SW480 (cell line): ENCODE results near the gene PDCD4.
A peak's percentile ranks its signal among the peaks of the same experiment; 100 is the strongest.

Experiments used
- DNase-seq: peaks from one replicate; pipeline ENCODE4 v3.0.0-alpha.2; 2016; ENCODE audit warnings: low spot score

The PDCD4 gene

GRCh38 chr10:110871298-110872084 lies at the start of gene PDCD4:
PDCD4 (plus strand) TSS chr10:110871928; CDS start chr10:110876028, 4,100 bp downstream.
- peak; percentile 96 for DNase-seq

DNA sequence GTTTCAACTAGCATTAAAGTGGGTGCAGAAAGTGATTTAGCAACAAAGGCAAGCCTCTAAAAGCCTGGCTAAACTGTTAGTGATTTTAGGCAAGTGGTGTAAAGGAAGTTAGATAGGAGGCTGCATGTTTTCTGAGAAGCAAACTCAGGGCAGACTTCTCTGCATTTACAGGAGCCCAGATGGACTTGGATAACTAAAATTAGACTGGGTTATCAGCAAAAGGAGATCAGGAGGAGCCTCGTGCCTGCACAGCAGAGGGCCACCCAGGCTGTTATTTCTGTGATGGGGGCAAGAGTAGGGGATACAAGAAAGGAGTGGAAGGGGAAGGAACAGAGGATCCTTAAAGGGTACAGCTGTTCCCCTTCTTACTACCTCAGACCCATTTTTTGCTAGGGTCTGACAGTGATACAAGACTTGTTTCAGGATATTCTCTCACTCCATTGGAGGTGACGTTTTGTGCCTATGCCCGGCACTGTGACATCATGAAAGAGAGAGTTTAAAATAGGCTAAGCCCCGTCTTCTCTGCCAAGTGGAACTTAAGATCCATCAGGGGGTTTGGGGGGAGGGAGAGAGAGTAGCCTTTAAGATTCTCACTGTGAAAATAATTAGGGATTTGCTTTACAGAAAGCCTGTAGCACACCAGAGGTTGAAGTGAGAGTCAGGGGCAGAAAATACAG lies 49.6 kb upstream of the PDCD4 start:
- no peak for DNase-seq

DNA sequence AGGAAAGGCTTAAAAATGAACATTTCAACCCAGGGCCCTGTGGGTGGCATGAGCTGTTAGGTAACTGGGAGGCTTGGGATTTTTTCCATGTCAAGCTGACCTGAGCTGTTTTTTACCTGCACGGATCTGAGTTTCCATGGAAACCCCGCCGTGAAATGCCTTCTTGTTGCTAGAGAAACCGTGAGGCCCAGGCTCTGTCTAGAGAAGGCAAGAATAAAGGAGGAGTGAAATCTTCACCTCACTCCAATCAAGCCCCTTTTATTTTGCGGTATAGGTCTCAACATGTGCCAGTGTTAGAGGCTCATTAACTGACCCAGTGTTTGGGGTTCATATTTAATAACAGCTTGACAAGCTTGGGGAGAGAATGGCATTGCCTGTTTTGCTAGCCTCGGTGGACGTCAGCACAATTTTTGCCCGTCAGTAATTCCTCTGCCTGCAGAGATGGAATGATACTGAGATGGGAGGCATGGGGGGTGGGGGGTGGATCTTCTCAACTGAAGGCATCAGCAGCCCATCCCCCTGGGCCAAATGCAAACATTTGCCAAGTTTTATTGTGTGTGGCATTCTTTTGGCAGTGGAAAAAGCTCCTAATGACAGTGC lies 48.9 kb upstream of the PDCD4 start:
- DNase-seq: no peak

GRCh38 chr10:110824152-110824441 lies 47.6 kb upstream of the PDCD4 start:
- DNase-seq: no peak

GRCh38 chr10:110824660-110825059 lies 47.1 kb upstream of the PDCD4 start:
- DNase-seq: no peak

- no peak for DNase-seq
Observed at GRCh38 chr10:110825508-110825907, 46.2 kb upstream of the PDCD4 start.

- DNase-seq: no peak
Observed at GRCh38 chr10:110827410-110827809, 44.3 kb upstream of the PDCD4 start.

- no peak for DNase-seq
Observed at GRCh38 chr10:110827875-110828274, 43.9 kb upstream of the PDCD4 start.

DNA sequence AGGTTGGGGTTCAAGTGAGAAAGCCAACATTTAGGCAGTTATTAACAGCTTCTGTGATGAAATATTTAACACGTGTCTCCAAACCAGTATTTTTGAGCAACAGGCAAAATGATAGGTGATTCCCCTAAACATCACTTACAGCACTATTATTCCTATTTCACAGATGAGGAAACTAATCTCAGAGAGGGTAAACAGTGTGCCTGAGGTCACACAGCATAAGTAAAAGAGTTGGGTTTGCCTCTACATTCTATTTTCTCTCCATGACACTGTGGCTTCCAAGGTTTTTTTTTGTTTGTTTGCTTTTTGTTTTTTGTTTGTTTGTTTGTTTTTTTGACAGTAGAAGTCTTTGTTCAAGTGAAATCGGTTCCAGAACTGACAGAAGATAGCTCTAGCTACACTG lies 43.2 kb upstream of the PDCD4 start:
- DNase-seq: no peak

GRCh38 chr10:110829721-110830410 lies 41.9 kb upstream of the PDCD4 start:
- no peak for DNase-seq

DNA sequence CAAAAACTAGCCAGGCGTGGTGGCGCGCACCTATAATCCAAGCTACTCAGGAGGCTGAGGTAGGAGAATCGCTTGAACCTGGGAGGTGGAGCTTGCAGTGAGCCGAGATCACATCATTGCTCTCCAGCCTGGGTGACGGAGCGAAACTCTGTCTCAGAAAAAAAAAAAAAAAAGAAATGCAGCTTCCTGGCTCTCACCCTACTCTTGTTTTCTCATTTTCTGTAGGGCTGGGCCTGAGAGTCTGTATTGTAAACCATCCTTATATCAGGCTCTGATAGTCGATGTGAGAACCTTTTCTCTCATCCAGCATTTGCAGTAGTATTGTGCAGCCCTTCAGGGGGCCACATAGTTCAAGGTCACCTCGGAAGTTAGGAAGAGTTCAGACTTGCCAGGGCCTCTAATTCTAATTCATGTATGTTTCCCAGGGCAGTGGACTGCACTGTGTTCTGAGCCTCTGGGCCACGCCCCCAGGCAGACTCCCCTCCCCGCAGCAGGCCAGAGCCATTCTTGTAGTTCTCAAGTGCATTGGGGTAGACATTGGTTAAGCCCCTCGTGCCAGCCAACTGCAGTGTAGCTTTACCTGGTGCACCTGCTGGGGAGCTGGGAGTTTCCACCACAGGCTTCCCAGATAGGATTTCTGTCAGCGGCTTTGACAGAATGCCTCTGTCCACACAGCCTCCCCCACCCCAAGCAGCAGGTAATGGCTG lies 38.3 kb upstream of the PDCD4 start:
- DNase-seq: no peak

GRCh38 chr10:110833941-110834628 lies 37.6 kb upstream of the PDCD4 start:
- DNase-seq: no peak

GRCh38 chr10:110834629-110835301 lies 37.0 kb upstream of the PDCD4 start:
- no peak for DNase-seq

- DNase-seq: no peak
Observed at GRCh38 chr10:110835841-110836240, 35.9 kb upstream of the PDCD4 start.

- DNase-seq: no peak
Observed at GRCh38 chr10:110836706-110837105, 35.0 kb upstream of the PDCD4 start.

- DNase-seq: no peak
Observed at GRCh38 chr10:110837418-110838171, 34.1 kb upstream of the PDCD4 start.

DNA sequence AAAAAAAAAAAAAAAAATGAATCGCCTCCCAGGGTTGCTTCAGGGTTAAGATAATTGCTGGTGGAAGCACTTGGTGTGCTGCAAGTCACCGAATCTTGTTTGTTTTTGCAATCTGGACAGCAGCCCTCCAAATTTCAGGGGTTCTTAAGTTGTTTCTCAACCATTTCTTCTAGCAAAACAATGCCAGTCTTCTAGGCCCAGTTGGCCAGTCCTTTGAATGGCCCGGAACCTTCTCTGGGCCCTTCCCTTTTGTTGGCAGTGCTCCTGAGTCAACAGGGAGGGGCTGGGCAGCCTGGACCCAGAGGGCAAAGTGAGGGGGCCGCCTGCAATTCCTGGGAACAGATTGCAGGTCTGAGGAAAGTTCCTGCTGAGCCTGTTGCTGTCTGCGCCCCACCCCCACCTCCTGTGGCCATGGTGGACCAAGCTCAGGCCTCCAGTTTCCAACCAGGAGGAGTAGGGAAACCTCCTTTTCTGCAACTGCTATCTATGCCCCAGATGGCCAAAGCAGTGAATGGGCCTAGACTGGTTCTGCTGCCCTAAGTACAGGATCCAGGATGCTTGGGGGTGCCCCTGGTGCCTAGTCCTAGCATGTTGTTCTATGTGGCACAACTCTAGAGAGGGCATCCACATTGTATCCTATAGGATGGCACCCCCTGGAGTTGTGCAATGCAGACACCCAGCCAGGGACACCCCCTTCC lies 31.4 kb upstream of the PDCD4 start:
- no peak for DNase-seq

DNA sequence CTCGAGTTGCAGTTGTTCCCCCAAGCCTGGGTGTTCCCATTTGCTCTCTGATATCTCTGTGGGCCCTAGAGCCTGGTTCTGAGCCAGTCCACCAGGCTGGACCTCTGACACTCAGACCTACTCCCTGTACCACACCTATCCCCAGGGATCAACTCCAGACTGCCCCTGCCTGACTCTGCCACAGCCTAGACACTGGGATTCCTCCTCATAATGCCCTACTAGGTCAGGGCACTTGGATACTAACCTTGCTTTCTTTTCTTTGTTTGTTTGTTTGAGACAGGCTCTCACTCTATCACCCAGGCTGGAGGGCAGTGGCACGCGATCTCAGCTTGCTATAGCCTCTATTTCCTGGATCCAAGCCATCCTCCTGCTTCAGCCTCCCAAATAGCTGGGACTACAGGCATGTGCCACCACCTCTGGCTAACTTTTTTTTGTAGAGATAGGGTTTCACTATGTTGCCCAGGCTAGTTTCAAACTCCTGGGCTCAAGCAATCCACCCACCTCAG lies 30.8 kb upstream of the PDCD4 start:
- no peak for DNase-seq

DNA sequence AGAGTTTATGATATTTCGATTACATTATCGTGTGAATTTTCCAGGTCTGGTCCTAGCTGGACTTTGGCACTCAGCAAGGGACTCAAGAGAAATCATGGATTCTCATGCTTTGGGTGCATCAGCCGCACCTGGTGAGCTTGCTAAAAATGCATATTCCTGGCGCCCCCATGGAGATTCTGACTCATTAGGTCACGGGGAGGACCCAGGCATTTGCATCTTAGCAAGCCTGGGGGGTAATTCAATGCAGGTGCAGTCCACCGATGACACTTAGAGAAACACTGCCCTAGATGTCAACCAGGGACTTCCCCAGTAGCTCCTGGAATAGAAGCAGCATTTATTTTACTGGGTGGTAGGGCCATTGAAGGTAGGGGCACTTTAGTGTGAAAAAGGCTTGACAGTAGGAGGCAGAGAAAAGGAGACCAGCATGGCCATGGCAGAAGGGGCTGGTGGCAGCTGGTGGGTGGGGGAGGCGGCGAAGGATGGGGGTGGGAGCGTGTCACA lies 29.9 kb upstream of the PDCD4 start:
- no peak for DNase-seq
